K562 (cell line): ENCODE results near the gene NAPA. TPM values are rescaled to one million over a fixed set of nuclear protein-coding genes. Genes with fewer than 3 reads are reported as not detected.
A peak's percentile ranks its signal among the peaks of the same experiment; 100 is the strongest.

ENCODE experiments used
- BRD9 ChIP-seq: fragments of 450-650 bp; IDR thresholded peaks from 2 replicates; pipeline ENCODE4 v1.6.1; 2018; ENCODE audit warnings: low read depth; ENCODE audit not compliant: partially characterized antibody
- CBX8 ChIP-seq: fragments of 200-600 bp; sonication (generic); IDR thresholded peaks from 2 replicates; pipeline ENCODE4 v1.6.1; 2012; ENCODE audit warnings: borderline replicate concordance, mixed run types, low read depth, mild to moderate bottlenecking, moderate library complexity, mixed read lengths, low read length, control low read depth, inconsistent platforms; ENCODE audit not compliant: poor library complexity, severe bottlenecking; ENCODE audit errors: extremely low read depth
- EHMT2 ChIP-seq: fragments of 450-650 bp; IDR thresholded peaks from 2 replicates; pipeline ENCODE4 v1.6.1; 2018; ENCODE audit warnings: antibody characterized with exemption
- EWSR1 ChIP-seq: fragments of 450-650 bp; IDR thresholded peaks from 2 replicates; pipeline ENCODE4 v1.6.1; 2018; ENCODE audit warnings: borderline replicate concordance, mild to moderate bottlenecking, low read depth, moderate library complexity; ENCODE audit not compliant: partially characterized antibody
- HDGF ChIP-seq: fragments of 450-650 bp; IDR thresholded peaks from 2 replicates; pipeline ENCODE4 v1.6.1; 2016
- HINFP ChIP-seq: fragments of 450-650 bp; conservative IDR thresholded peaks from 2 replicates; pipeline ENCODE4 v1.6.1; 2016; ENCODE audit warnings: missing genetic modification characterization, low read depth, mild to moderate bottlenecking, control low read depth, missing compliant biosample characterization
- JUNB ChIP-seq: fragments of 450-650 bp; formaldehyde crosslinking; conservative IDR thresholded peaks from 2 replicates; pipeline ENCODE4 v1.4.0; 2020; ENCODE audit warnings: mild to moderate bottlenecking
- KDM5B ChIP-seq: fragments of 200-600 bp; sonication (generic); IDR thresholded peaks from 2 replicates; pipeline ENCODE4 v1.6.1; 2012; ENCODE audit warnings: low read depth, mild to moderate bottlenecking, moderate library complexity, low read length, control low read depth, inconsistent platforms; ENCODE audit not compliant: insufficient replicate concordance
- KHSRP ChIP-seq: fragments of 450-650 bp; IDR thresholded peaks from 2 replicates; pipeline ENCODE4 v1.6.1; 2017
- MAFF ChIP-seq: IDR thresholded peaks from 2 replicates; pipeline ENCODE4 v1.6.1; 2012; ENCODE audit warnings: low read length, improper control_type of control experiment
- MTA3 ChIP-seq: fragments of 450-650 bp; formaldehyde crosslinking; IDR thresholded peaks from 2 replicates; pipeline ENCODE4 v1.6.1; 2017; ENCODE audit warnings: mild to moderate bottlenecking, borderline replicate concordance
- MYNN ChIP-seq, 2 experiments: sonication (generic); formaldehyde crosslinking in 1 of 2; IDR thresholded peaks; 2 replicates each; pipeline versions ENCODE4 v1.5.0 to v1.6.1; 2016 to 2020; ENCODE audit warnings: antibody characterized with exemption in 1 of 2, missing genetic modification reagents in 1 of 2
- NR4A1 ChIP-seq, 2 experiments: fragments of 250-450 bp in 1 of 2; fragments of 450-650 bp in 1 of 2; sonication (Bioruptor Pico) in 1 of 2; IDR thresholded peaks; 2 replicates each; pipeline versions ENCODE4 v1.4.0 to v1.6.1; 2016 to 2020; ENCODE audit warnings: mild to moderate bottlenecking in 2 of 2, missing compliant biosample characterization in 1 of 2, missing genetic modification characterization in 1 of 2, moderate library complexity in 1 of 2
- PTTG1 ChIP-seq: fragments of 450-650 bp; IDR thresholded peaks from 2 replicates; pipeline ENCODE4 v1.6.1; 2016; ENCODE audit warnings: low read depth, mild to moderate bottlenecking, missing genetic modification characterization, missing compliant biosample characterization
- RBBP5 ChIP-seq: fragments of 200-600 bp; sonication (generic); IDR thresholded peaks from 2 replicates; pipeline ENCODE4 v1.6.1; 2012; ENCODE audit warnings: borderline replicate concordance, mild to moderate bottlenecking, low read length, control low read depth, inconsistent platforms; ENCODE audit not compliant: insufficient read depth, poor library complexity, severe bottlenecking
- RCOR1 ChIP-seq, 2 experiments: IDR thresholded peaks; 2 replicates each; pipeline ENCODE4 v1.6.1; 2012; ENCODE audit warnings: low read depth in 2 of 2, low read length in 2 of 2, borderline replicate concordance in 1 of 2, improper control_type of control experiment in 1 of 2
- ZBTB11 ChIP-seq, 3 experiments: fragments of 200-800 bp in 1 of 3; fragments of 250-450 bp in 1 of 3; fragments of 450-650 bp in 1 of 3; sonication (Bioruptor Pico) in 1 of 3; sonication (Bioruptor generic) in 1 of 3; formaldehyde crosslinking in 1 of 3; IDR thresholded peaks; 2 replicates each; pipeline versions ENCODE4 v1.6.1 to v1.8.0; 2016 to 2022; ENCODE audit warnings: mild to moderate bottlenecking in 2 of 3, missing genetic modification characterization in 2 of 3, missing compliant biosample characterization in 1 of 3, moderate library complexity in 1 of 3
- ZBTB43 ChIP-seq: sonication (generic); formaldehyde crosslinking; IDR thresholded peaks from 2 replicates; pipeline ENCODE4 v1.8.0; 2023; ENCODE audit warnings: mild to moderate bottlenecking, missing genetic modification reagents
- ZNF121 ChIP-seq: sonication (generic); formaldehyde crosslinking; conservative IDR thresholded peaks from 2 replicates; pipeline ENCODE4 v1.8.0; 2022; ENCODE audit warnings: missing genetic modification reagents
- ZNF444 ChIP-seq: fragments of 250-450 bp; sonication (Bioruptor Pico); IDR thresholded peaks from 2 replicates; pipeline ENCODE4 v1.4.0; 2020; ENCODE audit warnings: mild to moderate bottlenecking, moderate library complexity
- polyA plus RNA-seq, 8 experiments: library from polyadenylated mRNA; depleted of rRNA in 4 of 8; stranded (reverse) in 5 of 8; unstranded in 3 of 8; fragments of >200 nt; fragmentation: Nextera tagmentation in 2 of 8; fragmentation: Illumina TruSeq in 1 of 8; extraction: Ambion mirVana in 2 of 8; extraction: Trizol in 1 of 8; gene quantifications; 2 replicates each; pipeline versions ENCODE4 v1.2.1 to v1.2.3, GENCODE V29; 2011 to 2014; ENCODE audit warnings: inconsistent platforms in 1 of 8, missing spikeins in 1 of 8
- total RNA-seq, 7 experiments: library from RNA; depleted of rRNA in 6 of 7; stranded (reverse); fragments of >200 nt in 6 of 7; fragmentation: Illumina TruSeq in 2 of 7; extraction: Trizol in 2 of 7; gene quantifications; 2 replicates each; pipeline versions ENCODE4 v1.2.1 to v1.2.3, GENCODE V29; 2011 to 2021; ENCODE audit warnings: low replicate concordance in 1 of 7

Gene NAPA
- total and polyA plus RNA-seq, 9 of the 15 experiments (the other 6 are each of a cell fraction or from before 2014, with no cell fraction given), result 5.4 to 98.6 (median 77.5) TPM

- TF ChIP-seq HINFP (tag) (no peak), HDGF (no peak), BRD9 (no peak), ZBTB11 (CRISPR knock-in tag; IDR thresholded peaks at IDR 0.05) (no peak), EHMT2 (peak; percentile 100), KDM5B (no peak), NR4A1 (CRISPR knock-in tag; IDR thresholded peaks at IDR 0.05) (no peak), NR4A1 (tag; IDR thresholded peaks at IDR 0.05) (no peak), JUNB (CRISPR knock-in tag) (no peak), RBBP5 (no peak), KHSRP (no peak), MAFF (no peak), ZNF121 (CRISPR knock-in tag) (no peak), EWSR1 (no peak), MTA3 (no peak), PTTG1 (tag) (no peak), ZNF444 (CRISPR knock-in tag) (no peak), ZBTB43 (CRISPR knock-in tag) (0 out of 2 replicates have a peak, but pooled peaks have one; percentile 78), RCOR1 (IDR thresholded peaks at IDR 0.05; ENCODE audit: borderline replicate concordance in 1 of 2, low read depth in 2 of 2, low read length in 2 of 2) (peak in 1 of 2 experiments; percentile 79; a peak in 1 of 4 replicates), CBX8 (no peak), MYNN (IDR thresholded peaks at IDR 0.05) (0 out of 2 replicates have a peak, but pooled peaks have one; percentile 50), MYNN (CRISPR knock-in tag; IDR thresholded peaks at IDR 0.05) (no peak)
Measured at GRCh38 chr19:47471733-47472457, 43.0 kb downstream of the NAPA start, which contains the start of gene SLC8A2 (continued).
